Measurements from ENCODE around the gene STAC3.

STAC3 gene

DNA sequence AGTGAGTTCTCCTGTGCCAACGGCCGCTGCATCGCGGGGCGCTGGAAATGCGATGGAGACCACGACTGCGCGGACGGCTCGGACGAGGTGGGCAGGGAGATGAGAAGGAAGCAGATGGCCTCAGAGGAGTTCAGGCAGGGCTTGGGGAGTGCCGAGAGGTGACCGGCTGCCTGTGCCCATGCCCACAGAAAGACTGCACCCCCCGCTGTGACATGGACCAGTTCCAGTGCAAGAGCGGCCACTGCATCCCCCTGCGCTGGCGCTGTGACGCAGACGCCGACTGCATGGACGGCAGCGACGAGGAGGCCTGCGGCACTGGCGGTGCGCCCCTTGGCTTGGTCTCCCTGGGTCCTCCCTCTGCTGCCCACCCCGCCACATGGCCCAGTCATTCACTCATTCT is 47.8 kb downstream of the STAC3 start:
- TF ChIP-seq, protein P1, sequence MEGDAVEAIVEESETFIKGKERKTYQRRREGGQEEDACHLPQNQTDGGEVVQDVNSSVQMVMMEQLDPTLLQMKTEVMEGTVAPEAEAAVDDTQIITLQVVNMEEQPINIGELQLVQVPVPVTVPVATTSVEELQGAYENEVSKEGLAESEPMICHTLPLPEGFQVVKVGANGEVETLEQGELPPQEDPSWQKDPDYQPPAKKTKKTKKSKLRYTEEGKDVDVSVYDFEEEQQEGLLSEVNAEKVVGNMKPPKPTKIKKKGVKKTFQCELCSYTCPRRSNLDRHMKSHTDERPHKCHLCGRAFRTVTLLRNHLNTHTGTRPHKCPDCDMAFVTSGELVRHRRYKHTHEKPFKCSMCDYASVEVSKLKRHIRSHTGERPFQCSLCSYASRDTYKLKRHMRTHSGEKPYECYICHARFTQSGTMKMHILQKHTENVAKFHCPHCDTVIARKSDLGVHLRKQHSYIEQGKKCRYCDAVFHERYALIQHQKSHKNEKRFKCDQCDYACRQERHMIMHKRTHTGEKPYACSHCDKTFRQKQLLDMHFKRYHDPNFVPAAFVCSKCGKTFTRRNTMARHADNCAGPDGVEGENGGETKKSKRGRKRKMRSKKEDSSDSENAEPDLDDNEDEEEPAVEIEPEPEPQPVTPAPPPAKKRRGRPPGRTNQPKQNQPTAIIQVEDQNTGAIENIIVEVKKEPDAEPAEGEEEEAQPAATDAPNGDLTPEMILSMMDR (IDR thresholded peaks at IDR 0.05; ENCODE audit: low read depth, low read length, missing control alignments), result no peak
- DNase-seq (ENCODE audit: extremely low read depth, low read depth), result no peak

DNA sequence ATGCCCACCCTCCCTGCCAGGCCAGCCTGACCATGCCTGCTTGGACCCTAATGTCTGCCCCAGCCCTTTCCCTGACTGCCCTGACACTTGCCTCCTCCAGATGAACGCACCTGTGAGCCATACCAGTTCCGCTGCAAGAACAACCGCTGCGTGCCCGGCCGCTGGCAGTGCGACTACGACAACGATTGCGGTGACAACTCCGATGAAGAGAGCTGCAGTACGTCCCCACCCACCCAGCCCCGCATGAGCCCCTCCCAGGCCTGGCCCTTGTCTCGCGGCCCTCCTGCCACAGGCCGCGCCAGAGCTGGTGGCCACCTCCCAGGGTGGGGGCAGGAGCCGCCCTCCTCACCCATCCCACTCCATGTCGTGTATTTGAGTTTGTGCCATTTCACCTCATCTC is 48.7 kb downstream of the STAC3 start:
- TF ChIP-seq, protein P1 (IDR thresholded peaks at IDR 0.05; ENCODE audit: low read depth, low read length, missing control alignments), result no peak
- no peak for DNase-seq (ENCODE audit: extremely low read depth, low read depth)
- no peak overlapping the region for H3K4me3 ChIP-seq (replicated peaks; ENCODE audit: low read depth, low read length)

More for the DNA sequence above, 47.8 kb downstream of the STAC3 start:
- H3K4me3 ChIP-seq (replicated peaks; ENCODE audit: low read depth, low read length), result no peak overlapping the region

- DNase-seq (ENCODE audit: extremely low read depth, low read depth), result no peak
- H3K4me3 ChIP-seq (replicated peaks; ENCODE audit: low read depth, low read length), result no peak overlapping the region
- TF ChIP-seq, protein P1 (IDR thresholded peaks at IDR 0.05; ENCODE audit: low read depth, low read length, missing control alignments), result no peak
Observed at GRCh38 chr12:57201631-57202030, 49.4 kb downstream of the STAC3 start.

- H3K4me3 ChIP-seq (replicated peaks; ENCODE audit: low read depth, low read length), result no peak overlapping the region
- DNase-seq (ENCODE audit: extremely low read depth, low read depth), result no peak
- TF ChIP-seq, protein P1 (IDR thresholded peaks at IDR 0.05; ENCODE audit: low read depth, low read length, missing control alignments), result no peak
Observed at GRCh38 chr12:57201219-57201618, 49.8 kb downstream of the STAC3 start.

DNA sequence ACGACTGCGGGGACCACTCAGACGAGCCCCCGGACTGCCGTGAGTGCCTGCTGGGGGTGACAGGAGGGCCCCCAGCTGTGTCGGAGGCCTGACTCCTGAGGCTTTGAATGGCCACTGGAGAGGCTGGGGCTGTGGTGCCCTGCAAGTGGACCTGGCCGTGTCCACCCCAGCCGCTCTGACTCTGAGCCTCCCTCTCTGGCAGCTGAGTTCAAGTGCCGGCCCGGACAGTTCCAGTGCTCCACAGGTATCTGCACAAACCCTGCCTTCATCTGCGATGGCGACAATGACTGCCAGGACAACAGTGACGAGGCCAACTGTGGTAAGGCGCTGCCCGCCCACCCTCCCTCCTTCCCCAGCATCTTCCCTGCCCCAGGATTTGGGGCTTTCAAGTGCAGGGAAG is 50.5 kb downstream of the STAC3 start:
- no peak for DNase-seq (ENCODE audit: extremely low read depth, low read depth)
- TF ChIP-seq, protein P1 (IDR thresholded peaks at IDR 0.05; ENCODE audit: low read depth, low read length, missing control alignments), result no peak
- no peak overlapping the region for H3K4me3 ChIP-seq (replicated peaks; ENCODE audit: low read depth, low read length)

DNA sequence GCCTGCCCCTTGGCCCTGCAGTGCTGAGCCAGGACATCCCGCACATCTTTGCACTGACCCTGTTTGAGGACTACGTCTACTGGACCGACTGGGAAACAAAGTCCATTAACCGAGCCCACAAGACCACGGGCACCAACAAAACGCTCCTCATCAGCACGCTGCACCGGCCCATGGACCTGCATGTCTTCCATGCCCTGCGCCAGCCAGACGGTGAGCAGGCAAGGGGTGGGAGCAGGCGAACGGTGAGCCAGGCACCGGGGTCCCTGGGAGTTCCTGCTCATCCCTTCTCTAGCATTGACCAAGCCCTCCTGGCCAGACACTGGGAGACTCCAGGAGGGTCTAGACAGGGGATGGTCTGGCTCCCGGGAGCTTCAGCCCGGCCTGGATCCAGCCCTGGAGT is 51.8 kb downstream of the STAC3 start:
- TF ChIP-seq, protein P1 (IDR thresholded peaks at IDR 0.05; ENCODE audit: low read depth, low read length, missing control alignments), result no peak
- no peak for DNase-seq (ENCODE audit: extremely low read depth, low read depth)
- no peak overlapping the region for H3K4me3 ChIP-seq (replicated peaks; ENCODE audit: low read depth, low read length)

DNA sequence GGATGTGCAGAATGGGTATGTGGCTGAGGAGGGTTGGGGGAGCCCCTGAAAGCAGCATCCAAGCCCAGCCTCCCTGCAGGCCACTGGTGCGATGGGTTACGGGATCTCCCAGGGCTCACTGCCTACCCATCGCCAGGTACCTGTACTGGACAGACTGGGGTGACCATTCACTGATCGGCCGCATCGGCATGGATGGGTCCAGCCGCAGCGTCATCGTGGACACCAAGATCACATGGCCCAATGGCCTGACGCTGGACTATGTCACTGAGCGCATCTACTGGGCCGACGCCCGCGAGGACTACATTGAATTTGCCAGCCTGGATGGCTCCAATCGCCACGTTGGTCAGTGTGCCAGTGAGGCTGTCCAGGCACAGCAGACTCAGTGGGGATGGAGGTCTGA is 52.7 kb downstream of the STAC3 start:
- H3K4me3 ChIP-seq (replicated peaks; ENCODE audit: low read depth, low read length), result no peak overlapping the region
- TF ChIP-seq, protein P1 (IDR thresholded peaks at IDR 0.05; ENCODE audit: low read depth, low read length, missing control alignments), result no peak

More for the DNA sequence above, 52.7 kb downstream of the STAC3 start:
- DNase-seq (ENCODE audit: extremely low read depth, low read depth), result no peak

Measured in HFF-Myc (cell line).